Hepatocyte (in vitro differentiated cells): ENCODE results near the gene KLK15. TPM values are rescaled to one million over a fixed set of nuclear protein-coding genes. Genes with fewer than 3 reads are reported as not detected.

Source experiments
- DNase-seq: peaks from one replicate; pipeline ENCODE4 v3.0.0-alpha.2; 2016; ENCODE audit warnings: low spot score
- H2AFZ ChIP-seq: fragments of 200-600 bp; sonication (generic); 2 replicates; pipeline ENCODE4 v1.6.0; 2016; ENCODE audit warnings: antibody characterized with exemption, mild to moderate bottlenecking
- H3K27ac ChIP-seq: fragments of 200-600 bp; sonication (generic); 2 replicates; pipeline ENCODE4 v1.5.1; 2016; ENCODE audit warnings: mild to moderate bottlenecking
- H3K27me3 ChIP-seq: fragments of 200-600 bp; sonication (generic); 2 replicates; pipeline ENCODE4 v1.6.1; 2016
- H3K36me3 ChIP-seq: fragments of 200-600 bp; sonication (generic); replicated peaks from 2 replicates; pipeline ENCODE4 v1.5.1; 2016; ENCODE audit warnings: low read depth; ENCODE audit not compliant: insufficient read depth
- H3K4me1 ChIP-seq: fragments of 200-600 bp; sonication (generic); 2 replicates; pipeline ENCODE4 v1.5.1; 2016; ENCODE audit warnings: mild to moderate bottlenecking, moderate library complexity; ENCODE audit not compliant: insufficient read depth
- H3K4me2 ChIP-seq: fragments of 200-600 bp; sonication (generic); 2 replicates; pipeline ENCODE4 v1.6.0; 2016
- H3K4me3 ChIP-seq: fragments of 200-600 bp; sonication (generic); 2 replicates; pipeline ENCODE4 v1.5.1; 2016; ENCODE audit warnings: mild to moderate bottlenecking
- H3K79me2 ChIP-seq: fragments of 200-600 bp; sonication (generic); 2 replicates; pipeline ENCODE4 v1.6.0; 2017; ENCODE audit warnings: mild to moderate bottlenecking
- H3K9me2 ChIP-seq: fragments of 200-600 bp; sonication (generic); replicated peaks from 2 replicates; pipeline ENCODE4 v1.6.0; 2017; ENCODE audit warnings: mild to moderate bottlenecking; ENCODE audit not compliant: insufficient read depth
- H3K9me3 ChIP-seq: fragments of 200-600 bp; sonication (generic); 2 replicates; pipeline ENCODE4 v1.5.1; 2016; ENCODE audit warnings: low read depth, mild to moderate bottlenecking
- H4K20me1 ChIP-seq: fragments of 200-600 bp; sonication (generic); 2 replicates; pipeline ENCODE4 v1.6.0; 2016; ENCODE audit warnings: mild to moderate bottlenecking; ENCODE audit not compliant: insufficient read depth, poor library complexity, severe bottlenecking
- EZH2 ChIP-seq: fragments of 200-600 bp; sonication (generic); IDR thresholded peaks from 2 replicates; pipeline ENCODE4 v1.6.1; 2016; ENCODE audit warnings: antibody characterized with exemption, mild to moderate bottlenecking, borderline replicate concordance
- EZH2phosphoT487 ChIP-seq: fragments of 200-600 bp; sonication (generic); IDR thresholded peaks from one replicate; pipeline ENCODE4 v1.6.1; 2018; ENCODE audit warnings: antibody characterized with exemption, mild to moderate bottlenecking, low read depth, moderate library complexity; ENCODE audit not compliant: unreplicated experiment, severe bottlenecking
- WGBS: methylation state at CpG from one replicate; pipeline ENCODE4 v1.1.6; 2016; ENCODE audit warnings: low lambda C conversion rate; ENCODE audit errors: missing lambda C conversion rate; 5-methylcytosine and 5-hydroxymethylcytosine counted together
- polyA plus RNA-seq: library from polyadenylated mRNA; unstranded; fragments of >200 nt; fragmentation: Nextera tagmentation; extraction: Ambion mirVana; gene quantifications from 2 replicates; pipeline ENCODE4 v1.2.1, GENCODE V29; 2016
- total RNA-seq: library from RNA; depleted of rRNA; stranded (reverse); fragments of >200 nt; gene quantifications from 2 replicates; pipeline ENCODE4 v1.2.3, GENCODE V29; 2014
- TF ChIP-seq, protein P1 (sequence below): fragments of 200-600 bp; sonication (generic); IDR thresholded peaks from 2 replicates; pipeline ENCODE4 v1.5.1; 2016; ENCODE audit warnings: antibody characterized with exemption, mild to moderate bottlenecking; ENCODE audit not compliant: poor library complexity

Gene KLK15
- total and polyA plus RNA-seq, 2 experiments from 2014 or later = not detected

DNA sequence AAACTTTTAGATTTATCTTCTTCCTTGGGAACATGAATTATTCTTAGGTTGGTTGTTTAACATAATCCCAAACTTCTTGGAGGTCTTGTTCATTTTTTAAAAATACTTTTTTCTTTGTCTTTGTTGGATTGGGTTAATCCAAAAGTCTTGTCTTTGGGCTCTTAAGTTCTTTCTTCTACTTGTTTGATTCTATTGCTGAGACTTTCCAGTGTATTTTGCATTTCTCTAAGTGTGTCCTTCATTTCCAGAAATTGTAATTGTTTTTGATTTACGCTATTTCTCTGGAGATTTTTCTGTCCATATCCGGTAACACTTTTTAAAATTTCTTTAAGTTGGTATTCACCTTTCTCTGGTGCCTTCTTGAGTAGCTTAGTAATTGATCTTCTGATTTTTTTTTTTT is 9.8 kb upstream of the KLK15 start:
- WGBS = 93% methylated on average over 2 of the region's 2 CpGs
- no peak overlapping the region for H3K4me2 ChIP-seq
- no peak overlapping the region for H3K4me3 ChIP-seq
- no peak overlapping the region for H2AFZ ChIP-seq
- H3K4me1 ChIP-seq = no peaks in the 10 kb centered on the region
- DNase-seq = no peak
- H3K27me3 ChIP-seq = peaks cover 18% of the 10 kb centered on the region
- no peaks in the 10 kb centered on the region for H3K9me3 ChIP-seq
- H3K79me2 ChIP-seq = no peaks in the 10 kb centered on the region
- no peak overlapping the region for H3K27ac ChIP-seq
- H3K36me3 ChIP-seq = no peaks in the 10 kb centered on the region
- H4K20me1 ChIP-seq = no peaks in the 10 kb centered on the region
- no peaks in the 10 kb centered on the region for H3K9me2 ChIP-seq
- TF ChIP-seq, protein P1, sequence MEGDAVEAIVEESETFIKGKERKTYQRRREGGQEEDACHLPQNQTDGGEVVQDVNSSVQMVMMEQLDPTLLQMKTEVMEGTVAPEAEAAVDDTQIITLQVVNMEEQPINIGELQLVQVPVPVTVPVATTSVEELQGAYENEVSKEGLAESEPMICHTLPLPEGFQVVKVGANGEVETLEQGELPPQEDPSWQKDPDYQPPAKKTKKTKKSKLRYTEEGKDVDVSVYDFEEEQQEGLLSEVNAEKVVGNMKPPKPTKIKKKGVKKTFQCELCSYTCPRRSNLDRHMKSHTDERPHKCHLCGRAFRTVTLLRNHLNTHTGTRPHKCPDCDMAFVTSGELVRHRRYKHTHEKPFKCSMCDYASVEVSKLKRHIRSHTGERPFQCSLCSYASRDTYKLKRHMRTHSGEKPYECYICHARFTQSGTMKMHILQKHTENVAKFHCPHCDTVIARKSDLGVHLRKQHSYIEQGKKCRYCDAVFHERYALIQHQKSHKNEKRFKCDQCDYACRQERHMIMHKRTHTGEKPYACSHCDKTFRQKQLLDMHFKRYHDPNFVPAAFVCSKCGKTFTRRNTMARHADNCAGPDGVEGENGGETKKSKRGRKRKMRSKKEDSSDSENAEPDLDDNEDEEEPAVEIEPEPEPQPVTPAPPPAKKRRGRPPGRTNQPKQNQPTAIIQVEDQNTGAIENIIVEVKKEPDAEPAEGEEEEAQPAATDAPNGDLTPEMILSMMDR = no peak

GRCh38 chr19:50842130-50842529 is 8.8 kb upstream of the KLK15 start:
- Histone ChIP-seq H3K9me3 (no peaks in the 10 kb centered on the region), H3K9me2 (no peaks in the 10 kb centered on the region), H3K79me2 (no peaks in the 10 kb centered on the region), H4K20me1 (no peaks in the 10 kb centered on the region), H3K4me3 (no peak overlapping the region), H3K27ac (no peak overlapping the region), H3K27me3 (peaks cover 18% of the 10 kb centered on the region), H2AFZ (no peak overlapping the region), H3K4me1 (no peaks in the 10 kb centered on the region), H3K36me3 (no peaks in the 10 kb centered on the region), H3K4me2 (no peak overlapping the region)
- WGBS = 58% methylated on average over 6 of the region's 6 CpGs
- DNase-seq = no peak
- TF ChIP-seq EZH2phosphoT487 (no peak), EZH2 (no peak)
- TF ChIP-seq, protein P1 = no peak

- no peak overlapping the region for H3K4me3 ChIP-seq
- H3K36me3 ChIP-seq = no peaks in the 10 kb centered on the region
- 66% methylated on average over 10 of the region's 10 CpGs for WGBS
- no peaks in the 10 kb centered on the region for H3K9me2 ChIP-seq
- no peak overlapping the region for H2AFZ ChIP-seq
- no peaks in the 10 kb centered on the region for H3K79me2 ChIP-seq
- no peak overlapping the region for H3K27ac ChIP-seq
- H3K4me2 ChIP-seq = no peak overlapping the region
- TF ChIP-seq, protein P1 = no peak
- no peak for TF ChIP-seq EZH2
- TF ChIP-seq EZH2phosphoT487 = no peak
- H3K9me3 ChIP-seq = no peaks in the 10 kb centered on the region
- H3K27me3 ChIP-seq = peaks cover 14% of the 10 kb centered on the region
- no peak for DNase-seq
- no peaks in the 10 kb centered on the region for H4K20me1 ChIP-seq
- peaks cover 6% of the 10 kb centered on the region for H3K4me1 ChIP-seq
Observed at GRCh38 chr19:50839712-50840655, 6.6 kb upstream of the KLK15 start.
